Astrocyte (in vitro differentiated cells and primary cell): ENCODE measurements around the gene CCDC195.

Experiments
- CTCF ChIP-seq: IDR thresholded peaks from 2 replicates; pipeline ENCODE4 v1.5.1; 2011; ENCODE audit warnings: low read depth, mild to moderate bottlenecking, inconsistent platforms, low read length, moderate library complexity; ENCODE audit not compliant: insufficient read depth
- EZH2 ChIP-seq: IDR thresholded peaks from 2 replicates; pipeline ENCODE4 v1.6.1; 2012; ENCODE audit warnings: mild to moderate bottlenecking, low read length, inconsistent platforms; ENCODE audit not compliant: insufficient read depth

GRCh38 chr2:224682134-224682533, 34.0 kb downstream of the CCDC195 start:
- TF ChIP-seq CTCF = no peak
- TF ChIP-seq EZH2 = no peak
